ENCODE results near the gene KCNJ4. TPM values are rescaled to one million over a fixed set of nuclear protein-coding genes. Genes with fewer than 3 reads are reported as not detected.

The KCNJ4 gene
- total RNA-seq, 4 donors from 2014 or later, result not detected

DNA sequence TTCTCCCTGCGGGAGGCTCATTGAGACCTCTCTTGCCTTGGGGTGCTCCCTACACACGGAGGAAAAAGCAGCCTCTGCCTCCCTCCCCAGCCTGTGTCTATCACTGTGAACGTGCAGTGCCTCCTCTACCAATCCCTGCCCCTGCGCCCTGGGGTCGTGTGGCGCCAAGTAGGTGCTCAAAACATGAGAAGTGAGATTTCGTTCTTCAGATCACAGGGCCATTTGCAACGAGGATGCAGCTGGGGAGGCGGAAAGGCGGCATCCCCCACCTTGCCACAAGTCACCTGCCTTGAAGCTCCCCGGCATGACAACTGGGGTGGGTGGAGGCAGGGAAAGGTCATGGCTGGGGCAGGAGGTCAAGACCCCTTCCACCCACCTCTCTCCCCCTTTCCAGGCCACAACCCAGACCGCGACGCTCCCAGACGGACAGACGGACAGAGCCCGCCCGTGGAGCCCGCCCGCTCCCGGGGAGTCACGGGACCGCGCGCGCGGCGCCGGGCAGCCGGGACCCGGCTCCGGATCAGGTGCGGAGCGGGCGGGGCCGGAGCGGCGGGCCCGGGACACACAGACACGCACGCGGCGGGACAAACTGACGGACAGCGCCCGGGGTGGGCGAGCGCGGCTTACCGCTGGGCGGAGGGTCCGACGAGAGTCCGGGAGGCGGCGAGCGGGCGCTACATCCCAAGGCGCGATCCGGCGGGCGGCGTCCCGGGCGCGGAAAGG is 485 bp downstream of the KCNJ4 start:
- H3K9me3 ChIP-seq, result no peaks in the 10 kb centered on the region
- intact Hi-C loops (cut with DNase I), result no loop called here
- DNase-seq (ENCODE audit: extremely low spot score), result no peak
- H3K27me3 ChIP-seq, result peaks cover 5 to 92% (median 26%) of the 10 kb centered on the region in 4 donors
- no peak overlapping the region for H3K27ac ChIP-seq (replicated peaks in 1 of 4)
- peaks cover 13 to 31% (median 25%) of the 10 kb centered on the region in 4 donors for H3K4me1 ChIP-seq
- 66% methylated on average over 6 of the region's 67 CpGs for whole genome bisulfite sequencing
- H3K4me3 ChIP-seq, result peak overlapping the region; percentile 53 to 66 (median 54)
- no peak for TF ChIP-seq EP300 (IDR thresholded peaks at IDR 0.05)
- TF ChIP-seq POLR2AphosphoS5 (IDR thresholded peaks at IDR 0.05), result no peak
- no peak for TF ChIP-seq POLR2A (IDR thresholded peaks at IDR 0.05; ENCODE audit: low read depth)
- H3K36me3 ChIP-seq, result no peaks in the 10 kb centered on the region

GRCh38 chr22:38453996-38454352 is 1.0 kb downstream of the KCNJ4 start:
- H3K4me3 ChIP-seq, result no peak overlapping the region

GRCh38 chr22:38453066-38453672 is 1.8 kb downstream of the KCNJ4 start:
- no peaks in the 10 kb centered on the region for H3K36me3 ChIP-seq
- H3K4me3 ChIP-seq, result no peak overlapping the region
- TF ChIP-seq POLR2A (IDR thresholded peaks at IDR 0.05; ENCODE audit: low read depth) (no peak), EP300 (IDR thresholded peaks at IDR 0.05) (no peak), POLR2AphosphoS5 (IDR thresholded peaks at IDR 0.05) (no peak)
- TF ChIP-seq, protein P1, sequence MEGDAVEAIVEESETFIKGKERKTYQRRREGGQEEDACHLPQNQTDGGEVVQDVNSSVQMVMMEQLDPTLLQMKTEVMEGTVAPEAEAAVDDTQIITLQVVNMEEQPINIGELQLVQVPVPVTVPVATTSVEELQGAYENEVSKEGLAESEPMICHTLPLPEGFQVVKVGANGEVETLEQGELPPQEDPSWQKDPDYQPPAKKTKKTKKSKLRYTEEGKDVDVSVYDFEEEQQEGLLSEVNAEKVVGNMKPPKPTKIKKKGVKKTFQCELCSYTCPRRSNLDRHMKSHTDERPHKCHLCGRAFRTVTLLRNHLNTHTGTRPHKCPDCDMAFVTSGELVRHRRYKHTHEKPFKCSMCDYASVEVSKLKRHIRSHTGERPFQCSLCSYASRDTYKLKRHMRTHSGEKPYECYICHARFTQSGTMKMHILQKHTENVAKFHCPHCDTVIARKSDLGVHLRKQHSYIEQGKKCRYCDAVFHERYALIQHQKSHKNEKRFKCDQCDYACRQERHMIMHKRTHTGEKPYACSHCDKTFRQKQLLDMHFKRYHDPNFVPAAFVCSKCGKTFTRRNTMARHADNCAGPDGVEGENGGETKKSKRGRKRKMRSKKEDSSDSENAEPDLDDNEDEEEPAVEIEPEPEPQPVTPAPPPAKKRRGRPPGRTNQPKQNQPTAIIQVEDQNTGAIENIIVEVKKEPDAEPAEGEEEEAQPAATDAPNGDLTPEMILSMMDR (IDR thresholded peaks at IDR 0.05), result no peak
- no peak overlapping the region for H3K27ac ChIP-seq (replicated peaks in 1 of 4)
- H3K4me1 ChIP-seq, result peaks cover 13 to 31% (median 25%) of the 10 kb centered on the region in 4 donors
- whole genome bisulfite sequencing, result 86% methylated on average over 11 of the region's 11 CpGs
- no peaks in the 10 kb centered on the region for H3K9me3 ChIP-seq
- H3K27me3 ChIP-seq, result peaks cover 5 to 92% (median 26%) of the 10 kb centered on the region in 4 donors
- intact Hi-C loops (cut with DNase I), result no loop called here
- DNase-seq (ENCODE audit: extremely low spot score), result no peak

More at GRCh38 chr22:38453996-38454352, 1.0 kb downstream of the KCNJ4 start:
- no peak for DNase-seq (ENCODE audit: extremely low spot score)
- TF ChIP-seq POLR2A (IDR thresholded peaks at IDR 0.05; ENCODE audit: low read depth) (no peak), EP300 (IDR thresholded peaks at IDR 0.05) (no peak), POLR2AphosphoS5 (IDR thresholded peaks at IDR 0.05) (no peak)
- TF ChIP-seq, protein P1 (IDR thresholded peaks at IDR 0.05), result no peak
- Histone ChIP-seq H3K27me3 (peaks cover 5 to 92% (median 26%) of the 10 kb centered on the region in 4 donors), H3K36me3 (no peaks in the 10 kb centered on the region), H3K9me3 (no peaks in the 10 kb centered on the region), H3K27ac (replicated peaks in 1 of 4) (no peak overlapping the region), H3K4me1 (peaks cover 13 to 31% (median 25%) of the 10 kb centered on the region in 4 donors)
- intact Hi-C loops (cut with DNase I), result no loop called here
- 33% methylated on average over 1 of the region's 3 CpGs for WGBS

- no peak overlapping the region for H3K4me3 ChIP-seq
- DNase-seq (ENCODE audit: extremely low spot score), result no peak
- no peaks in the 10 kb centered on the region for H3K9me3 ChIP-seq
- peaks cover 5 to 90% (median 26%) of the 10 kb centered on the region in 4 donors for H3K27me3 ChIP-seq
- intact Hi-C loops (cut with DNase I), result no loop called here
- no peaks in the 10 kb centered on the region for H3K36me3 ChIP-seq
- H3K27ac ChIP-seq (replicated peaks in 1 of 4), result no peak overlapping the region
- TF ChIP-seq POLR2AphosphoS5 (IDR thresholded peaks at IDR 0.05) (no peak), POLR2A (IDR thresholded peaks at IDR 0.05; ENCODE audit: low read depth) (no peak)
- TF ChIP-seq, protein P1 (IDR thresholded peaks at IDR 0.05), result no peak
- H3K4me1 ChIP-seq, result peaks cover 13 to 31% (median 25%) of the 10 kb centered on the region in 4 donors
- 30% methylated on average over 21 of the region's 25 CpGs for WGBS
Measured at GRCh38 chr22:38452373-38453065, 2.5 kb downstream of the KCNJ4 start.

DNA sequence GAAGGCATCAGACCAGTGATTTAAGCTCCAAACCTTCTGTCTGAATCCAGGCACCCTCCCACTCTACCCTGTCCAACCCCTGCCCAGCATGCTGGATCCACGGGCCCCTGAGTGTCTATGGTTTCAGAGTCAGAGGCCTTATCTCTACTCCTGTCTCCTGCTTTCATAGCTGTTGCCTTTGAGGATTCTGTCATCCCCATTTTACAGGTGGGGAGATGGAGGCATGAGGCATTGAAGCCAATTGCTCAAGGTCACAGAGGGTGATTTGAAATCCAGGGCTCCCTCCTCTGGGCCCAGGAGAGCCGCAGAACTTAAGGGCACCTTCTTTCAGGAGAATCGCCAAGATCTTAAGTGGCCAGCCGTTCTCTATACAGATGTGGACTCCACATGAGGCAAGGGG is 3.1 kb downstream of the KCNJ4 start:
- DNase-seq (ENCODE audit: extremely low spot score), result no peak
- Histone ChIP-seq H3K4me1 (peaks cover 13 to 31% (median 25%) of the 10 kb centered on the region in 4 donors), H3K9me3 (no peaks in the 10 kb centered on the region), H3K27ac (replicated peaks in 1 of 4) (no peak overlapping the region), H3K4me3 (no peak overlapping the region), H3K27me3 (peaks cover 5 to 92% (median 26%) of the 10 kb centered on the region in 4 donors), H3K36me3 (no peaks in the 10 kb centered on the region)
- intact Hi-C loops (cut with DNase I), result no loop called here
- 70% methylated on average over 1 of the region's 4 CpGs for WGBS
- no peak for TF ChIP-seq EP300 (IDR thresholded peaks at IDR 0.05)
- TF ChIP-seq POLR2AphosphoS5 (IDR thresholded peaks at IDR 0.05), result no peak
- no peak for TF ChIP-seq POLR2A (IDR thresholded peaks at IDR 0.05; ENCODE audit: low read depth)
- TF ChIP-seq, protein P1 (IDR thresholded peaks at IDR 0.05), result no peak

Data from esophagus muscularis mucosa (tissue), 4 donors.